Adipocyte (in vitro differentiated cells): ENCODE data around the gene CMPK1.

Experiments
- DNase-seq: peaks from one replicate; pipeline ENCODE4 v3.0.0-alpha.2; 2015; ENCODE audit warnings: low read depth
- H3K27me3 ChIP-seq: replicated peaks from 2 replicates; pipeline ENCODE4 v1.7.0; 2013; ENCODE audit warnings: mild to moderate bottlenecking, low read length, moderate library complexity; ENCODE audit not compliant: control insufficient read depth, insufficient read depth
- H3K36me3 ChIP-seq: 2 replicates; pipeline ENCODE4 v1.7.0; 2013; ENCODE audit warnings: low read length, mild to moderate bottlenecking, moderate library complexity; ENCODE audit not compliant: control insufficient read depth, insufficient read depth, severe bottlenecking
- H3K4me1 ChIP-seq: 2 replicates; pipeline ENCODE4 v1.7.0; 2013; ENCODE audit warnings: mild to moderate bottlenecking, low read length, moderate library complexity; ENCODE audit not compliant: control insufficient read depth, insufficient read depth
- H3K4me3 ChIP-seq: 2 replicates; pipeline ENCODE4 v1.7.0; 2013; ENCODE audit warnings: mild to moderate bottlenecking, low read length, moderate library complexity
- H3K9ac ChIP-seq: 2 replicates; pipeline ENCODE4 v1.7.0; 2013; ENCODE audit warnings: mild to moderate bottlenecking, low read length, moderate library complexity
- H3K9me3 ChIP-seq: 2 replicates; pipeline ENCODE4 v1.7.0; 2013; ENCODE audit warnings: mild to moderate bottlenecking, low read length, moderate library complexity; ENCODE audit not compliant: control insufficient read depth

CMPK1 gene

DNA sequence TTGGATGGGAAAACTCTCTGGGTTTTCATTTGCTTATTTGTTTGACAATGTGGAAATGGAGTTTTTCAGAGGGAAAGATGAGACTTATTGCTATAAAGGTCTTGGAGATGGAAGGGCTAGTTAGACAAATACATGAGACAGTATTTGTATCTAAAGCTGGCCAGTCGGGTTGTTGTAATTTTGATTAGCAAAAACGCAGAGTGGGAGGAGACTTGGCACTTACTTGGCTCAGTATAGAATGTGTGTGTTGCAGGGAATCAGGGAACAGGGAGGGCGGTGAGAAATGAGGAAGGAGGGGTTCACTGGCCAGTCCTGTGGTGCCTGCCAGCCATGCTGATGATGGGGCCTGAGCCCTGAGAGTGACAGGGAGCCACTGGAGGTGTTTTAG lies 76.5 kb downstream of the CMPK1 start:
- peak; percentile 18 for DNase-seq

GRCh38 chr1:47411436-47411835 lies 77.8 kb downstream of the CMPK1 start:
- Histone ChIP-seq H3K9ac (no peak overlapping the region), H3K4me3 (no peak overlapping the region), H3K4me1 (peaks cover 31% of the 10 kb centered on the region), H3K36me3 (no peaks in the 10 kb centered on the region), H3K27me3 (peaks cover 16% of the 10 kb centered on the region), H3K9me3 (no peaks in the 10 kb centered on the region)
- peak; percentile 56 for DNase-seq

More for the DNA sequence above, 76.5 kb downstream of the CMPK1 start:
- H3K4me3 ChIP-seq, result no peak overlapping the region
- peak overlapping the region; percentile 23 for H3K9ac ChIP-seq
- H3K36me3 ChIP-seq, result no peaks in the 10 kb centered on the region
- no peaks in the 10 kb centered on the region for H3K9me3 ChIP-seq
- peaks cover 31% of the 10 kb centered on the region for H3K4me1 ChIP-seq
- peaks cover 16% of the 10 kb centered on the region for H3K27me3 ChIP-seq

GRCh38 chr1:47412437-47412836 lies 78.8 kb downstream of the CMPK1 start:
- no peaks in the 10 kb centered on the region for H3K36me3 ChIP-seq
- H3K27me3 ChIP-seq, result peaks cover 20% of the 10 kb centered on the region
- H3K9me3 ChIP-seq, result no peaks in the 10 kb centered on the region
- H3K9ac ChIP-seq, result no peak overlapping the region
- no peak overlapping the region for H3K4me3 ChIP-seq
- peaks cover 31% of the 10 kb centered on the region for H3K4me1 ChIP-seq
- DNase-seq, result no peak

GRCh38 chr1:47415728-47416318 lies 82.2 kb downstream of the CMPK1 start, which contains the start of gene FOXE3:
TSS of gene FOXE3 (plus strand) at chr1:47416285. CDS start at chr1:47416316, 31 bp downstream.
- peak within 1 kb of the TSS; percentile 65 for H3K4me3 ChIP-seq
- no peaks in the 10 kb centered on the region for H3K9me3 ChIP-seq
- H3K27me3 ChIP-seq, result peaks cover 47% of the 10 kb centered on the region
- no peak for DNase-seq
- no peak within 1 kb of the TSS for H3K9ac ChIP-seq
- peaks cover 8% of the 10 kb centered on the region for H3K4me1 ChIP-seq
- no peaks in the 10 kb centered on the region for H3K36me3 ChIP-seq

DNA sequence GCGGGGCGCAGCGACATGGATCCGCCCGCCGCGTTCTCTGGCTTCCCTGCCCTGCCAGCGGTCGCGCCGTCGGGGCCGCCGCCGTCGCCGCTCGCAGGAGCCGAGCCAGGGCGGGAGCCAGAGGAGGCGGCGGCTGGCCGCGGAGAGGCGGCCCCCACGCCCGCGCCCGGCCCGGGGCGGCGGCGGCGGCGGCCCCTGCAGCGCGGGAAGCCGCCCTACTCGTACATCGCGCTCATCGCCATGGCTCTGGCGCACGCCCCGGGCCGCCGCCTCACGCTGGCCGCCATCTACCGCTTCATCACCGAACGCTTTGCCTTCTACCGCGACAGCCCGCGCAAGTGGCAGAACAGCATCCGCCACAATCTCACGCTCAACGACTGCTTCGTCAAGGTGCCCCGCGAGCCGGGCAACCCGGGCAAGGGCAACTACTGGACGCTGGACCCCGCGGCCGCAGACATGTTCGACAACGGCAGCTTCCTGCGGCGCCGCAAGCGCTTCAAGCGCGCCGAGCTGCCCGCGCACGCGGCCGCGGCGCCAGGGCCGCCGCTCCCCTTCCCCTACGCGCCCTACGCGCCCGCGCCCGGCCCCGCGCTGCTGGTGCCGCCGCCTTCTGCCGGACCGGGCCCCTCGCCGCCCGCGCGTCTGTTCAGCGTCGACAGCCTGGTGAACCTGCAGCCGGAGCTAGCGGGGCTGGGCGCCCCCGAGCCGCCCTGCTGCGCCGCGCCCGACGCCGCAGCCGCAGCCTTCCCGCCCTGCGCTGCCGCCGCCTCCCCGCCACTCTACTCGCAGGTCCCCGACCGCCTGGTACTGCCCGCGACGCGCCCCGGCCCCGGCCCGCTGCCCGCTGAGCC lies 83.0 kb downstream of the CMPK1 start:
- Histone ChIP-seq H3K4me1 (peaks cover 1% of the 10 kb centered on the region), H3K4me3 (peak overlapping the region; percentile 65), H3K9me3 (no peaks in the 10 kb centered on the region), H3K27me3 (peaks cover 47% of the 10 kb centered on the region), H3K36me3 (no peaks in the 10 kb centered on the region), H3K9ac (no peak overlapping the region)
- peak; percentile 34 for DNase-seq

- peaks cover 47% of the 10 kb centered on the region for H3K27me3 ChIP-seq
Measured at GRCh38 chr1:47417170-47418044, 83.8 kb downstream of the CMPK1 start.

GRCh38 chr1:47418122-47418521 lies 84.5 kb downstream of the CMPK1 start:
- no peak overlapping the region for H3K9ac ChIP-seq
- DNase-seq, result no peak
- no peaks in the 10 kb centered on the region for H3K4me1 ChIP-seq
- H3K4me3 ChIP-seq, result no peak overlapping the region
- H3K27me3 ChIP-seq, result peaks cover 47% of the 10 kb centered on the region
- no peaks in the 10 kb centered on the region for H3K36me3 ChIP-seq
- no peaks in the 10 kb centered on the region for H3K9me3 ChIP-seq

More at GRCh38 chr1:47417170-47418044, 83.8 kb downstream of the CMPK1 start:
- Histone ChIP-seq H3K36me3 (no peaks in the 10 kb centered on the region), H3K9me3 (no peaks in the 10 kb centered on the region), H3K9ac (no peak overlapping the region), H3K4me3 (no peak overlapping the region), H3K4me1 (no peaks in the 10 kb centered on the region)
- no peak for DNase-seq

- H3K9me3 ChIP-seq, result no peaks in the 10 kb centered on the region
- H3K4me1 ChIP-seq, result no peaks in the 10 kb centered on the region
- H3K4me3 ChIP-seq, result no peak overlapping the region
- DNase-seq, result no peak
- no peak overlapping the region for H3K9ac ChIP-seq
- peaks cover 46% of the 10 kb centered on the region for H3K27me3 ChIP-seq
- H3K36me3 ChIP-seq, result no peaks in the 10 kb centered on the region
Measured at GRCh38 chr1:47418681-47419325, 85.2 kb downstream of the CMPK1 start.

DNA sequence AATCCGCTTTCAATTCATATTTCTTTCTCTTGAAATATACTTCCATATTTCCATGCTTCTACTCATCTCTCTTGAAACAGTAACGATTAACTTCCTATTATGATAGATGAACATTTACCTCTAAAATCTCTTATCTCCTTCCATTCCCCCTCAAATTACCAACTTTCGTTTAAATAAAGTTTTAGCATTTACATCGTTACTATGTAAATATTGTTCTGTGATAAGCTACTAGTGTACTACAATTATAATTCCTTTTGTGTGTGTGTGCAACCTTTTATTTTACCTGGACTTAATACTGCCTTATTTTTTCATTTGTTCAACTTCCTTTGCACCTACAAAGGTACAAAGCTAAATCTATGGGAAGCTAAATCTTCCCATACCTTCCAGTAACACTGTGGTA lies 87.0 kb downstream of the CMPK1 start:
- Histone ChIP-seq H3K36me3 (no peaks in the 10 kb centered on the region), H3K9ac (no peak overlapping the region), H3K4me1 (no peaks in the 10 kb centered on the region), H3K27me3 (peaks cover 32% of the 10 kb centered on the region), H3K4me3 (no peak overlapping the region), H3K9me3 (no peaks in the 10 kb centered on the region)
- DNase-seq, result no peak

- Histone ChIP-seq H3K27me3 (peaks cover 23% of the 10 kb centered on the region), H3K9ac (no peak overlapping the region)
Measured at GRCh38 chr1:47423872-47424271, 90.3 kb downstream of the CMPK1 start.

More at GRCh38 chr1:47423872-47424271, 90.3 kb downstream of the CMPK1 start:
- H3K4me3 ChIP-seq, result no peak overlapping the region
- no peak for DNase-seq
- no peaks in the 10 kb centered on the region for H3K4me1 ChIP-seq
- H3K9me3 ChIP-seq, result no peaks in the 10 kb centered on the region
- H3K36me3 ChIP-seq, result no peaks in the 10 kb centered on the region
